ENCODE results near the gene ATOH8.

Gene ATOH8

GRCh38 chr2:85800586-85800985 is 46.8 kb downstream of the ATOH8 start:
- no peak overlapping the region for H3K27ac ChIP-seq (ENCODE audit: low read length)
- no peak overlapping the region for H3K4me2 ChIP-seq (ENCODE audit: insufficient read depth, low read length)
- peaks cover 18% of the 10 kb centered on the region for H3K4me1 ChIP-seq (ENCODE audit: insufficient read depth, low read length)
- H3K9me3 ChIP-seq (ENCODE audit: insufficient read depth, low read length, severe bottlenecking), result no peaks in the 10 kb centered on the region
- no peak overlapping the region for H3K9ac ChIP-seq (ENCODE audit: low read depth, low read length)
- peak; percentile 30; the same call in 2 of the 3 replicates for ATAC-seq (ENCODE audit: insufficient read depth, low read depth)
- no peak for TF ChIP-seq EZH2 (IDR thresholded peaks at IDR 0.05; ENCODE audit: borderline replicate concordance, low read depth, low read length, severe bottlenecking)
- TF ChIP-seq, protein P1, sequence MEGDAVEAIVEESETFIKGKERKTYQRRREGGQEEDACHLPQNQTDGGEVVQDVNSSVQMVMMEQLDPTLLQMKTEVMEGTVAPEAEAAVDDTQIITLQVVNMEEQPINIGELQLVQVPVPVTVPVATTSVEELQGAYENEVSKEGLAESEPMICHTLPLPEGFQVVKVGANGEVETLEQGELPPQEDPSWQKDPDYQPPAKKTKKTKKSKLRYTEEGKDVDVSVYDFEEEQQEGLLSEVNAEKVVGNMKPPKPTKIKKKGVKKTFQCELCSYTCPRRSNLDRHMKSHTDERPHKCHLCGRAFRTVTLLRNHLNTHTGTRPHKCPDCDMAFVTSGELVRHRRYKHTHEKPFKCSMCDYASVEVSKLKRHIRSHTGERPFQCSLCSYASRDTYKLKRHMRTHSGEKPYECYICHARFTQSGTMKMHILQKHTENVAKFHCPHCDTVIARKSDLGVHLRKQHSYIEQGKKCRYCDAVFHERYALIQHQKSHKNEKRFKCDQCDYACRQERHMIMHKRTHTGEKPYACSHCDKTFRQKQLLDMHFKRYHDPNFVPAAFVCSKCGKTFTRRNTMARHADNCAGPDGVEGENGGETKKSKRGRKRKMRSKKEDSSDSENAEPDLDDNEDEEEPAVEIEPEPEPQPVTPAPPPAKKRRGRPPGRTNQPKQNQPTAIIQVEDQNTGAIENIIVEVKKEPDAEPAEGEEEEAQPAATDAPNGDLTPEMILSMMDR (IDR thresholded peaks at IDR 0.05; ENCODE audit: borderline replicate concordance, extremely low read depth, low read length, poor library complexity, severe bottlenecking), result no peak
- DNase-seq, result peak; percentile 30
- no peaks in the 10 kb centered on the region for H3K27me3 ChIP-seq (ENCODE audit: insufficient read depth, low read length, poor library complexity)
- no peaks in the 10 kb centered on the region for H4K20me1 ChIP-seq (ENCODE audit: insufficient read depth, low read length)
- no peak overlapping the region for H3K4me3 ChIP-seq (ENCODE audit: low read depth in 1 of 2, low read length in 2 of 2)
- H2AFZ ChIP-seq (ENCODE audit: low read depth, low read length), result peak overlapping the region; percentile 4; the same call in 1 of the 2 replicates
- H3K79me2 ChIP-seq (ENCODE audit: insufficient read depth, low read length), result no peaks in the 10 kb centered on the region
- no peaks in the 10 kb centered on the region for H3K36me3 ChIP-seq (ENCODE audit: insufficient read depth, low read length)

DNA sequence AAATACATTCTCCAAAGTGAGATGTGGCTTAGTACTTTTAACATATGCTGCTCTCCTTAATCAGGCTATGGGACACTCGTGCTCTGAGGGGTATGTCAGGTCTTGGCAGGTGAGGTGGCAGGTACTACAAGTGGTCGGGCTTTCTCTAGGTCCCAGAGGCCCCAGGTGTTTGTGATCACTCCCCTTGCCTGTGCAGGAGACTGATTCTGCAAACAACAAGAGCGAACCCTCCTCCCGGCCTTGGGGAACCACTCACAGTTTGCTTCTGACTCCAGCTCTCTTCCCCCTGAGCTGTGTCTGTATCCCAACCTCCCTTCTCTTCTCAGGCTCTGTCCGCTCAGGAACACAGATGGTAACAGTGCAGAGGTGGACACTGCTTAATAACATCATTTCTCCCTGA is 48.1 kb downstream of the ATOH8 start:
- no peak overlapping the region for H3K27ac ChIP-seq (ENCODE audit: low read length)
- DNase-seq, result no peak
- peaks cover 18% of the 10 kb centered on the region for H3K4me1 ChIP-seq (ENCODE audit: insufficient read depth, low read length)
- no peak overlapping the region for H2AFZ ChIP-seq (ENCODE audit: low read depth, low read length)
- no peak for TF ChIP-seq EZH2 (IDR thresholded peaks at IDR 0.05; ENCODE audit: borderline replicate concordance, low read depth, low read length, severe bottlenecking)
- TF ChIP-seq, protein P1 (IDR thresholded peaks at IDR 0.05; ENCODE audit: borderline replicate concordance, extremely low read depth, low read length, poor library complexity, severe bottlenecking), result no peak
- no peak overlapping the region for H3K4me2 ChIP-seq (ENCODE audit: insufficient read depth, low read length)
- no peak for ATAC-seq (ENCODE audit: insufficient read depth, low read depth)
- no peak overlapping the region for H3K9ac ChIP-seq (ENCODE audit: low read depth, low read length)
- H3K4me3 ChIP-seq (ENCODE audit: low read depth in 1 of 2, low read length in 2 of 2), result no peak overlapping the region
- no peaks in the 10 kb centered on the region for H3K9me3 ChIP-seq (ENCODE audit: insufficient read depth, low read length, severe bottlenecking)
- H3K79me2 ChIP-seq (ENCODE audit: insufficient read depth, low read length), result no peaks in the 10 kb centered on the region
- H3K27me3 ChIP-seq (ENCODE audit: insufficient read depth, low read length, poor library complexity), result no peaks in the 10 kb centered on the region
- no peaks in the 10 kb centered on the region for H3K36me3 ChIP-seq (ENCODE audit: insufficient read depth, low read length)
- H4K20me1 ChIP-seq (ENCODE audit: insufficient read depth, low read length), result no peaks in the 10 kb centered on the region

- H3K4me3 ChIP-seq (ENCODE audit: low read depth in 1 of 2, low read length in 2 of 2), result no peak overlapping the region
Observed at GRCh38 chr2:85802354-85803103, 48.7 kb downstream of the ATOH8 start.

More at GRCh38 chr2:85802354-85803103, 48.7 kb downstream of the ATOH8 start:
- peaks cover 18% of the 10 kb centered on the region for H3K4me1 ChIP-seq (ENCODE audit: insufficient read depth, low read length)
- no peaks in the 10 kb centered on the region for H4K20me1 ChIP-seq (ENCODE audit: insufficient read depth, low read length)
- H3K36me3 ChIP-seq (ENCODE audit: insufficient read depth, low read length), result no peaks in the 10 kb centered on the region
- H3K4me2 ChIP-seq (ENCODE audit: insufficient read depth, low read length), result no peak overlapping the region
- H3K27ac ChIP-seq (ENCODE audit: low read length), result no peak overlapping the region
- H3K9ac ChIP-seq (ENCODE audit: low read depth, low read length), result no peak overlapping the region
- H3K79me2 ChIP-seq (ENCODE audit: insufficient read depth, low read length), result no peaks in the 10 kb centered on the region
- H3K9me3 ChIP-seq (ENCODE audit: insufficient read depth, low read length, severe bottlenecking), result no peaks in the 10 kb centered on the region
- TF ChIP-seq EZH2 (IDR thresholded peaks at IDR 0.05; ENCODE audit: borderline replicate concordance, low read depth, low read length, severe bottlenecking), result no peak
- TF ChIP-seq, protein P1 (IDR thresholded peaks at IDR 0.05; ENCODE audit: borderline replicate concordance, extremely low read depth, low read length, poor library complexity, severe bottlenecking), result no peak
- ATAC-seq (ENCODE audit: insufficient read depth, low read depth) (no peak), DNase-seq (no peak)
- H3K27me3 ChIP-seq (ENCODE audit: insufficient read depth, low read length, poor library complexity), result no peaks in the 10 kb centered on the region
- no peak overlapping the region for H2AFZ ChIP-seq (ENCODE audit: low read depth, low read length)

Measured in DND-41 (cell line).